ENCODE data around the gene TBX6. TPM values are rescaled to one million over a fixed set of nuclear protein-coding genes. Genes with fewer than 3 reads are reported as not detected.

TBX6 gene
- total RNA-seq, 1 donor from 2014 or later = 0.86 TPM

- DNase-seq (ENCODE audit: low spot score) = no peak
- ATAC-seq = no peak
Observed at GRCh38 chr16:30066761-30067583, 24.8 kb downstream of the TBX6 start.

GRCh38 chr16:30065943-30066760 lies 25.6 kb downstream of the TBX6 start:
- no peak for ATAC-seq

GRCh38 chr16:30065102-30065942 lies 26.4 kb downstream of the TBX6 start, which contains the start of gene ALDOA:
TSS of gene ALDOA (plus strand) at chr16:30065760. CDS start at chr16:30066898, 1,138 bp downstream.
- ATAC-seq = peak; percentile 88
- DNase-seq (ENCODE audit: low spot score) = peak; percentile 98

More at GRCh38 chr16:30065943-30066760, 25.6 kb downstream of the TBX6 start:
- DNase-seq (ENCODE audit: low spot score) = peak; percentile 64

- ATAC-seq (peak; percentile 3), DNase-seq (ENCODE audit: low spot score) (no peak)
Observed at GRCh38 chr16:30064729-30065101, 27.0 kb downstream of the TBX6 start.

- DNase-seq (ENCODE audit: low spot score) (peak; percentile 78), ATAC-seq (peak; percentile 53)
Observed at GRCh38 chr16:30063893-30064728, 27.6 kb downstream of the TBX6 start.

- no peak for ATAC-seq
- no peak for DNase-seq (ENCODE audit: low spot score)
Observed at GRCh38 chr16:30063278-30063892, 28.3 kb downstream of the TBX6 start.

- no peak for DNase-seq (ENCODE audit: low spot score)
- ATAC-seq = no peak
Observed at GRCh38 chr16:30060836-30061554, 30.7 kb downstream of the TBX6 start.

- no peak for DNase-seq (ENCODE audit: low spot score)
- ATAC-seq = no peak
Observed at GRCh38 chr16:30060346-30060745, 31.4 kb downstream of the TBX6 start.

- ATAC-seq (peak; percentile 45), DNase-seq (ENCODE audit: low spot score) (no peak)
Observed at GRCh38 chr16:30054959-30055553, 36.7 kb downstream of the TBX6 start.

- DNase-seq (ENCODE audit: low spot score) = no peak
Observed at GRCh38 chr16:30054451-30054850, 37.3 kb downstream of the TBX6 start.

GRCh38 chr16:30053376-30054015 lies 38.2 kb downstream of the TBX6 start:
- no peak for ATAC-seq
- DNase-seq (ENCODE audit: low spot score) = no peak

More at GRCh38 chr16:30054451-30054850, 37.3 kb downstream of the TBX6 start:
- ATAC-seq = no peak

- DNase-seq (ENCODE audit: low spot score) (peak; percentile 96), ATAC-seq (peak; percentile 98)
Observed at GRCh38 chr16:30052671-30053372, 38.9 kb downstream of the TBX6 start.

GRCh38 chr16:30051518-30051917 lies 40.2 kb downstream of the TBX6 start:
- ATAC-seq (no peak), DNase-seq (ENCODE audit: low spot score) (no peak)

GRCh38 chr16:30049871-30050270 lies 41.9 kb downstream of the TBX6 start:
- ATAC-seq (no peak), DNase-seq (ENCODE audit: low spot score) (no peak)

GRCh38 chr16:30046588-30046987 lies 45.1 kb downstream of the TBX6 start:
- DNase-seq (ENCODE audit: low spot score) (no peak), ATAC-seq (no peak)

GRCh38 chr16:30046178-30046577 lies 45.5 kb downstream of the TBX6 start:
- DNase-seq (ENCODE audit: low spot score) (no peak), ATAC-seq (no peak)

- ATAC-seq = peak; percentile 50
Observed at GRCh38 chr16:30041841-30042240, 49.9 kb downstream of the TBX6 start.

More at GRCh38 chr16:30041841-30042240, 49.9 kb downstream of the TBX6 start:
- no peak for DNase-seq (ENCODE audit: low spot score)

All from left lobe of liver (tissue), 2 donors.